Smooth muscle cell (in vitro differentiated cells): Measurements from ENCODE around the gene SYT7. TPM values are rescaled to one million over a fixed set of nuclear protein-coding genes. Genes with fewer than 3 reads are reported as not detected.

ENCODE experiments used
- DNase-seq: peaks from one replicate; lab custom pipeline; 2025; ENCODE audit not compliant: unreplicated experiment; lab: John Stamatoyannopoulos, UW
- H2AFZ ChIP-seq: fragments of 200-600 bp; sonication (generic); 2 replicates; pipeline ENCODE4 v1.6.0; 2016; ENCODE audit warnings: antibody characterized with exemption, low read depth, mild to moderate bottlenecking
- H3F3A ChIP-seq: fragments of 200-600 bp; sonication (generic); 2 replicates; pipeline ENCODE4 v1.6.0; 2017; ENCODE audit warnings: antibody characterized with exemption, low read depth
- H3K27ac ChIP-seq: fragments of 200-600 bp; sonication (generic); 2 replicates; pipeline ENCODE4 v1.5.1; 2016; ENCODE audit warnings: low read depth, mild to moderate bottlenecking
- H3K27me3 ChIP-seq: fragments of 200-600 bp; sonication (generic); 2 replicates; pipeline ENCODE4 v1.6.1; 2016; ENCODE audit warnings: low read depth, mild to moderate bottlenecking
- H3K36me3 ChIP-seq: fragments of 200-600 bp; sonication (generic); 2 replicates; pipeline ENCODE4 v1.5.1; 2016; ENCODE audit warnings: low read depth
- H3K4me1 ChIP-seq: fragments of 200-600 bp; sonication (generic); 2 replicates; pipeline ENCODE4 v1.5.1; 2016; ENCODE audit warnings: low read depth
- H3K4me2 ChIP-seq: fragments of 200-600 bp; sonication (generic); 2 replicates; pipeline ENCODE4 v1.6.0; 2016; ENCODE audit warnings: mild to moderate bottlenecking
- H3K4me3 ChIP-seq: fragments of 200-600 bp; sonication (generic); 2 replicates; pipeline ENCODE4 v1.5.1; 2016; ENCODE audit warnings: mild to moderate bottlenecking
- H3K79me2 ChIP-seq: fragments of 200-600 bp; sonication (generic); 2 replicates; pipeline ENCODE4 v1.6.0; 2016; ENCODE audit warnings: low read depth, mild to moderate bottlenecking
- H3K9ac ChIP-seq: fragments of 200-600 bp; sonication (generic); 2 replicates; pipeline ENCODE4 v1.6.0; 2016; ENCODE audit warnings: low read depth
- H3K9me3 ChIP-seq: fragments of 200-600 bp; sonication (generic); replicated peaks from 2 replicates; pipeline ENCODE4 v1.5.1; 2016; ENCODE audit warnings: low read depth
- H4K20me1 ChIP-seq: fragments of 200-600 bp; sonication (generic); 2 replicates; pipeline ENCODE4 v1.6.0; 2016; ENCODE audit warnings: low read depth
- WGBS: methylation state at CpG from one replicate; pipeline ENCODE4 v1.1.7; 2016; ENCODE audit warnings: low lambda C conversion rate; 5-methylcytosine and 5-hydroxymethylcytosine counted together
- polyA plus RNA-seq: library from polyadenylated mRNA; unstranded; fragments of >200 nt; fragmentation: Nextera tagmentation; extraction: Ambion mirVana; gene quantifications from 2 replicates; pipeline ENCODE4 v1.2.1, GENCODE V29; 2016
- total RNA-seq: library from RNA; depleted of rRNA; stranded (reverse); fragments of >200 nt; gene quantifications from 2 replicates; pipeline ENCODE4 v1.2.3, GENCODE V29; 2014
- TF ChIP-seq, protein P1 (sequence below): fragments of 200-600 bp; sonication (generic); IDR thresholded peaks from 2 replicates; pipeline ENCODE4 v1.5.1; 2017; ENCODE audit warnings: borderline replicate concordance, mild to moderate bottlenecking, antibody characterized with exemption; ENCODE audit not compliant: insufficient read depth, poor library complexity, severe bottlenecking

Gene SYT7
- total and polyA plus RNA-seq, 2 experiments from 2014 or later, result 0.79 to 4.0 TPM

DNA sequence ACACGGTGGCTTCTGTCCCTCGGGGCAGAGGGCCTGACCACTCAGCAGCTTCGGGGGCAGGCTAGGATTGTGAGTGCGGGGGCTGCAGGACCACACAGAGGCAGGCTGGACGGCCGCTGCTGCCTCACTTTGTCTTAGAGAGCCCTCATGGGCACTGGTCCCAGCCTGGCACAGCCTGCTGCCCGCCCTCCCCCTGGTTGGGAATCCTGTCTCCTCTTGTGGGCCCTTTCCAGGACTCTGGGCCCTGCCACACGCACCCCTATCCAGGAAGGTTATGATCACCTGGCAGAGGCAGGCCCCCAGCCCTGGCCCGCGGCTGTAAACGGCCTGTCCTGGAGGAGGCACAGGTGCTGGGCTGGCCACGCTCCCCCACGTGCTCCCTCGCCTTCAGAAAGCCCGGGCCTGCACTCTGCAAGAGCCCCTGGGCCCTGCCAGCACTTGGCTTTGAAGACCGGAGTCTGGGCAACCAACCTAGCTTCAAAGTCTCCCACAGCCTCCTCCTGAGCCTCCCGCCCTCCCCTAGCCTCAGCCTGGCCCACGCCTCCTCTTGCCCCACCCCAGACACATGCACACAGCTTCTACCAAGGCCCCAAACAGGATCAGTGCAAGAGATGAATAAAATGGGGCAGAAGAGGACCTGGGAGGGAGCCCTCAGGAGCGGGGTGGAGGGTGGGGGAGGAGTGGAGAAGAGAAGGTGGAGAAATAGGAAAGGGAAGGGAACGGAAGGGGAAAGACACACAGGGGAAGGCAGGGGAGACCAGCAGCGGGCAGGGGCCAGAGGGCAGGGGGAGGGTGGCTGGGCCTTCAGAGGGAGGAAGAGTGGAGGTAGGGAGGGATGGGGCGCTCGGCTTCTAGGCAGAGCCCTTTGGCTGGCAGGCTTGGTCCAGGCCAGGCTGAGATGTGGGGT, 31.0 kb downstream of the SYT7 start:
- Histone ChIP-seq H2AFZ (no peak overlapping the region), H3F3A (no peaks in the 10 kb centered on the region), H3K9ac (no peak overlapping the region), H3K4me2 (no peak overlapping the region), H3K79me2 (no peaks in the 10 kb centered on the region), H3K27ac (no peak overlapping the region), H4K20me1 (no peaks in the 10 kb centered on the region), H3K27me3 (peaks cover under 1% of the 10 kb centered on the region), H3K36me3 (no peaks in the 10 kb centered on the region), H3K4me1 (peaks cover 14% of the 10 kb centered on the region), H3K9me3 (no peaks in the 10 kb centered on the region), H3K4me3 (no peak overlapping the region)
- DNase-seq, result no peak
- WGBS, result 88% methylated on average over 19 of the region's 23 CpGs
- TF ChIP-seq, protein P1, sequence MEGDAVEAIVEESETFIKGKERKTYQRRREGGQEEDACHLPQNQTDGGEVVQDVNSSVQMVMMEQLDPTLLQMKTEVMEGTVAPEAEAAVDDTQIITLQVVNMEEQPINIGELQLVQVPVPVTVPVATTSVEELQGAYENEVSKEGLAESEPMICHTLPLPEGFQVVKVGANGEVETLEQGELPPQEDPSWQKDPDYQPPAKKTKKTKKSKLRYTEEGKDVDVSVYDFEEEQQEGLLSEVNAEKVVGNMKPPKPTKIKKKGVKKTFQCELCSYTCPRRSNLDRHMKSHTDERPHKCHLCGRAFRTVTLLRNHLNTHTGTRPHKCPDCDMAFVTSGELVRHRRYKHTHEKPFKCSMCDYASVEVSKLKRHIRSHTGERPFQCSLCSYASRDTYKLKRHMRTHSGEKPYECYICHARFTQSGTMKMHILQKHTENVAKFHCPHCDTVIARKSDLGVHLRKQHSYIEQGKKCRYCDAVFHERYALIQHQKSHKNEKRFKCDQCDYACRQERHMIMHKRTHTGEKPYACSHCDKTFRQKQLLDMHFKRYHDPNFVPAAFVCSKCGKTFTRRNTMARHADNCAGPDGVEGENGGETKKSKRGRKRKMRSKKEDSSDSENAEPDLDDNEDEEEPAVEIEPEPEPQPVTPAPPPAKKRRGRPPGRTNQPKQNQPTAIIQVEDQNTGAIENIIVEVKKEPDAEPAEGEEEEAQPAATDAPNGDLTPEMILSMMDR, result no peak

DNA sequence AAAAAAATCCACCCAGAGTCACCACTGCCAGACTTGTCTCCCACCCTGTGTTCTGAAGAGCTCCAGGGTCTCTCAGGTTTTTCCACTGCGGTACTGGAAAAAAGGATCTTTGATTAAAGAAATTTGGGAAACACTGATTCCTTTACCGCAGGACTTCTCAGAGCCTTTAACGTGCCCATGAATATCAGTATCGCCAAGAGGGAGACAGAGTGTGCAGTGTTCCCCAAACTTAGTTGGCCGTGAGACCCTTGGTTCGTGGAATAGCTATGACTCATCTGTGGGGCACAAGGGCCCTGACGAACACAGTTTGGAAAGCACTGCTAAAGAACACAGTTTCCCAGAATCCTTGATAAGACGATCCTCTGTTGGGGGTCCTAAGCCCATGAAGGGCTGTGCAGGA, 31.7 kb downstream of the SYT7 start:
- WGBS, result 77% methylated on average over 8 of the region's 8 CpGs

DNA sequence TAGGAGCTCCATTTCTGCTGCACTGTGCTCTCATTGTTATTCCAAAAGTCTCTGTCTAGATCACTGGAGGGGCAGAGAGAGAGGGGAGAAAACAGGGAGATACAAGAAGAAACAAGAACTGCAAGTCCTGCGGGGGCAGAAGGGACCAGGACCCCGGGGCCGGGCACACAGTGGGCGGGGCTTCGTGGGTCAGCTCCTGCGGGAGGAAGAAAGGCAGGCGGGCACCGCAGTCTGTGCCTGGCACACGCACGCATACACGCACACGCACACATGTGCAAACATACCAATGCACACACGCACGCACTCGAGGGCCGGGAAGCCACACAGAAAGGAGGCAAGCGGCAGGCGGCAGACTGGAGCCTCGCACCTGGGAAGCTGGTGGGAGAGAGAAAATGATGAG, 33.6 kb downstream of the SYT7 start:
- TF ChIP-seq, protein P1, result no peak
- 94% methylated on average over 18 of the region's 19 CpGs for WGBS
- H4K20me1 ChIP-seq, result no peaks in the 10 kb centered on the region
- DNase-seq, result no peak
- H3K36me3 ChIP-seq, result no peaks in the 10 kb centered on the region
- H3K27me3 ChIP-seq, result no peaks in the 10 kb centered on the region
- H3K9me3 ChIP-seq, result no peaks in the 10 kb centered on the region
- H3K9ac ChIP-seq, result no peak overlapping the region
- no peak overlapping the region for H3K4me2 ChIP-seq
- no peak overlapping the region for H3K27ac ChIP-seq
- peaks cover under 1% of the 10 kb centered on the region for H3K4me1 ChIP-seq
- H3K4me3 ChIP-seq, result no peak overlapping the region
- no peak overlapping the region for H2AFZ ChIP-seq
- H3F3A ChIP-seq, result no peaks in the 10 kb centered on the region
- no peaks in the 10 kb centered on the region for H3K79me2 ChIP-seq

More for the DNA sequence above, 31.7 kb downstream of the SYT7 start:
- Histone ChIP-seq H3K36me3 (no peaks in the 10 kb centered on the region), H3K9ac (no peak overlapping the region), H3K4me3 (no peak overlapping the region), H3F3A (no peaks in the 10 kb centered on the region), H3K9me3 (no peaks in the 10 kb centered on the region), H3K4me2 (no peak overlapping the region), H3K27ac (no peak overlapping the region), H3K4me1 (peaks cover 7% of the 10 kb centered on the region), H3K79me2 (no peaks in the 10 kb centered on the region), H2AFZ (no peak overlapping the region), H4K20me1 (no peaks in the 10 kb centered on the region), H3K27me3 (no peaks in the 10 kb centered on the region)
- TF ChIP-seq, protein P1, result no peak
- no peak for DNase-seq
